SK-N-MC (cell line): ENCODE measurements around the gene ACVR1B.

ENCODE experiments used
- EZH2 ChIP-seq: fragments of 200-600 bp; sonication (generic); IDR thresholded peaks from one replicate; pipeline ENCODE4 v1.6.1; 2017; ENCODE audit warnings: antibody characterized with exemption
- FOXP2 ChIP-seq: optimal IDR thresholded peaks from 2 replicates; pipeline ENCODE3; 2011; ENCODE audit warnings: mild to moderate bottlenecking, moderate library complexity; ENCODE audit not compliant: insufficient read depth; ENCODE audit errors: extremely low read length, control extremely low read depth
- POLR2AphosphoS5 ChIP-seq: IDR thresholded peaks from 2 replicates; pipeline ENCODE4 v1.6.1; 2012; ENCODE audit warnings: mild to moderate bottlenecking, low read depth, low read length, borderline replicate concordance

DNA sequence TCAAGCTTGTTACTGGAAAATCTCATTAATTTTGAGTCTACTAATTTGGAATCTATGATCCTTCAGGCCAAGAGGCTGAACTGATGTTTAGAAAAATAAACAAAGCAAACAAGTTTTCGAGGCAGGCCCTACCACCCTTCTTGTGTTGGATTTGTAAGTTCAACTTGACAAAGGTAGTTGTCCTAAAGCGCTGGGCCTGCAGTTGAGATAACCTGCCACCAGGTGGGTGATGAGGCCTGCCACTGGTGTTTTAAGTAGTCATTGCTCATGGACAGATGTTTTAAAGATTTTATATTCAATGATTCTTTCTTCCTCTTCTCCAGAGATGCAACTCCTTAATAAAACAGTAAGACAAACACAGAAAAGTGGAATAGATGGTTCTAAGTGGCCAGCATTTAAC is 24.8 kb upstream of the ACVR1B start:
- no peak for TF ChIP-seq EZH2
- TF ChIP-seq POLR2AphosphoS5, result no peak
- no peak for TF ChIP-seq FOXP2
